HEK293T (cell line): ENCODE data around the gene TMEM115.

ENCODE experiments used
- ARNT ChIP-seq: fragments of 450-650 bp; IDR thresholded peaks from 2 replicates; pipeline ENCODE4 v1.6.1; 2017; ENCODE audit warnings: mild to moderate bottlenecking
- BHLHE40 ChIP-seq: fragments of 450-650 bp; IDR thresholded peaks from 2 replicates; pipeline ENCODE4 v1.6.1; 2016; ENCODE audit warnings: mild to moderate bottlenecking, moderate library complexity, borderline replicate concordance
- FOXK2 ChIP-seq: fragments of 450-650 bp; IDR thresholded peaks from 2 replicates; pipeline ENCODE4 v1.6.1; 2016; ENCODE audit warnings: mild to moderate bottlenecking
- FOXM1 ChIP-seq: fragments of 450-650 bp; IDR thresholded peaks from 2 replicates; pipeline ENCODE4 v1.6.1; 2017; ENCODE audit warnings: mild to moderate bottlenecking, borderline replicate concordance
- PKNOX1 ChIP-seq: fragments of 450-650 bp; IDR thresholded peaks from 2 replicates; pipeline ENCODE4 v1.6.1; 2016
- SP1 ChIP-seq: fragments of 450-650 bp; IDR thresholded peaks from 2 replicates; pipeline ENCODE4 v1.6.1; 2017
- ZNF384 ChIP-seq: fragments of 450-650 bp; IDR thresholded peaks from 2 replicates; pipeline ENCODE4 v1.6.1; 2016

- TF ChIP-seq ARNT (no peak), SP1 (no peak), BHLHE40 (no peak), FOXM1 (no peak), ZNF384 (no peak), FOXK2 (no peak), PKNOX1 (no peak)
These were observed 36.2 kb downstream of the TMEM115 start for GRCh38 chr3:50323092-50323600.
